Fibroblast of peridontal ligament (primary cell): ENCODE measurements around the gene FEM1B.
A peak's percentile ranks its signal among the peaks of the same experiment; 100 is the strongest.

Experiments
- DNase-seq: peaks from one replicate; pipeline ENCODE4 v3.0.0-alpha.2; 2010; ENCODE audit errors: extremely low read depth

The FEM1B gene

DNA sequence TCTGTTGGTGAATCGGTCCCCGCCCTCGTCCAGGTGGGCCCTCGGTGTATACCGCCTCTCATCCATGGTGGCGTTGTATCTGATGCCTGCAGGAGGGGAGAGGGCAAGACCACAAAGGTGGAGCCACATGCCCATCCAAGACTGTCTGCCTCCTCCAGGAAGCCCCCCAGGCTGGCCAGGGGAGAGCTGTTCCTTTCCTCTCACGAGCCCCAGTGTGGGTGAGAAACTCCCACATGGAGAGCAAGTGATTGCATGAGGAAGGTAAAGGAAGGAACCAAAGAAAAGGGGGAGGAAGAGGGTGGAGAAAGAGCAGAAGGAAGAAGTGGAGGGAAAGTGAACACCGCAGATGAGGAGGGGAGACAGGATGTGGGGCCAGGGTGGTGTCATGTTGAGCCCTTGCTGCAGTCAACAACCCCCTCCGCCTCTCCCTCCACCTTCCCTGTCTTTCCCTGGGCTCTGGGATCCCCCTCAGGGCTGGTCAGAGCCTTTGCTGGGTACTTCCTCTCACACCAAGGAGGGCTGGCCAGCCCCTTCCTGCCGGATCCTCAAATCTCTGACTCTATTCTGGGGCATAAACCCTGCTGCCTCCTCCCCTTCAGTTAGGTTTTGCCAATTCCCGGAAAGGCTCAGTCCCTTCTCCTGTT lies 49.3 kb downstream of the FEM1B start:
- DNase-seq: no peak

GRCh38 chr15:68328443-68328842 lies 50.9 kb downstream of the FEM1B start:
- DNase-seq: no peak

GRCh38 chr15:68328964-68329363 lies 51.4 kb downstream of the FEM1B start:
- DNase-seq: no peak

GRCh38 chr15:68330416-68330815 lies 52.9 kb downstream of the FEM1B start:
- DNase-seq: no peak

DNA sequence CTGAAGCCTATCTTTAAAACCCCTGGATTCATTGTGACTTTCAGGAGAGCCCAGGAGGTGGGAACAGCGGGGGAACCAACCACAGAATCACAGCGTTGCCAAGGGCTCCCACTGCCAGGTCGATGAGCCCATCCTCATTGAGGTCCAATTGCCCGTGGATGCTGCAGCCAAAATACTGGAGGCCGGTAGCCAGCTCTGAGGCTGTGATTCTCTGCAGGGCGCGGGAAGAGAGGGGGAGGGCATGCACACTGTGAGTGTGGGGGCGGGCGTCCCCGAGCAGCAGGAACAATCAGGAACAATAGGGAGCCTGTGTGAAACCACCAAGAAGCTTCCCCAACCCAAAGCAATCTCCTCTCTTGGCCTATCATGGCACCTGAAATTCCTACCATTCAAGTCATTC lies 53.4 kb downstream of the FEM1B start:
- DNase-seq: no peak

GRCh38 chr15:68332266-68332665 lies 54.7 kb downstream of the FEM1B start:
- DNase-seq: no peak

DNA sequence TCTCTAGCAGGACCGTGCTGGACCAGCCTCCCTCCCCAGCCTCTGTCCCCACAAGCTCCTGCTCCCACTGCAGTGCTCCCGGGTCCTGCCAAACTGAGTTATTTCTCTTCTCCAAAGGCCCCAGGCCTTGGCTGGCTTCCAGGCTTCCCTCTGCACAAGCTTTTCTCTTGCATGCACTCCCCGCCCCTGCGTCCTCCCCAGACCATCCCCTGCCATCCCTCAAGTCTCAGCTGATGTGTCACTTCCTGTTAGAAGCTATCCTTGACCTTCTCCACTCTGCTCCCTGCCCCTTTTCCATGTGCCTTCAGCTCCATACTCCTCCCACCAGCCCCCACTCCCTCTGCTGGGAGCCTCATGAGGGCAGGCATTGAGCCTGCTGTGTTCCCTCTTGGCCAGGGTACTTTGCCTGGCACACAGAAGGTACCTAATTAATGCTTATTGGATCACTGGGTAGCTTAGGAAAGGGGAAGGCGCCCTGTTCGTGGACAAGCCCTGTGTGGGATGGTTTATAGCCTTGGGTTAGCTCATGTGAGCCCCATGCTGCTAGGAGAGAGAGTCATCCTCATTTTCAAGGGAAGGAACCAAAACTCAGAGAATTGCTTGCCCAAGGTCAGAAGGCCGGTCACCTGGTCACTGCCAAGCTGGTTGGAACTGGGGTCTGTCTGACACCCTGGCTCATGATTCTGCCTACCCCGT lies 56.4 kb downstream of the FEM1B start:
- DNase-seq: no peak

DNA sequence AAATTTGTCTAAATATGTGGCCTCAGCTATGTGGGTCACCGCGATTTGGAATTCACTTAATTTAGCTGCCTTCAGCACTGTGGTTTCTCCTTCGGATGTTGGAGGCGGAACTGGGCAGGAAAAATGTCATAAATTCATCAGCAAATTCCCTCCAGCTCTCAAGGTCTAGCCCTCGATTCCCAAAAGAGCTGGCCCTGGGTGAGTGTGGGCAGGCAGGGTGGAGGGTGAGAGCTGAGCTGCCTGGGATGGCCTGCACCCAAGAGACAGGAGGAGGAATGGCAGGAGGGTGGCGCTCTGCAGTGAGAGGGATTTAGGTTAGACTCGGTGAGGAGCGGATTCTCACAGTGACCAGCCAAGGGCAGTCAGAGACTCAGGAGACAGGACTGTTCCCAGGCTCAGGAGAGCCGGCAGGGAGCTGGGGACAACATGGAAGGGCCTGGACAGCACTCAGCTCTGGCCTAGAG lies 57.1 kb downstream of the FEM1B start:
- peak; percentile 76 for DNase-seq

GRCh38 chr15:68335251-68335650 lies 57.7 kb downstream of the FEM1B start:
- DNase-seq: peak; percentile 35

DNA sequence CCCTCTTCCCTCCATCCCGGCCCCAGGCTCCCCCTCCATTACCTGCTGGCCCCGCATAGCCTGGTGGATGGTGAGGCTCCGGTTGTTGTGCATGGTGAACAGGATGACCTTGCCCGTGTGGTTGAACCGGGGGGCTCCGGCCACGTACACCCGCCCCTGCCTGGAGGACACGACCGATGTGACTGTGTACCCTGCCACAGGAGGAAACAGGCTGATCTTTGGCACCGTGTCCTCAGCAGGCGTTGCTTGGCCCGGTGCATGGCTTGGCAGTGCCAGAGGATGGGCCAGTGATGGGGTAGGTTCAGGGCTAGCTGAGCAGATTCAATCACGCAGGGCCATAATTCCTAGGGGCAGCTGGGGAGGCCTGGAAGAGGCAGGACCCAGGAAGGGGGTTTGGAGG lies 58.1 kb downstream of the FEM1B start:
- no peak for DNase-seq

DNA sequence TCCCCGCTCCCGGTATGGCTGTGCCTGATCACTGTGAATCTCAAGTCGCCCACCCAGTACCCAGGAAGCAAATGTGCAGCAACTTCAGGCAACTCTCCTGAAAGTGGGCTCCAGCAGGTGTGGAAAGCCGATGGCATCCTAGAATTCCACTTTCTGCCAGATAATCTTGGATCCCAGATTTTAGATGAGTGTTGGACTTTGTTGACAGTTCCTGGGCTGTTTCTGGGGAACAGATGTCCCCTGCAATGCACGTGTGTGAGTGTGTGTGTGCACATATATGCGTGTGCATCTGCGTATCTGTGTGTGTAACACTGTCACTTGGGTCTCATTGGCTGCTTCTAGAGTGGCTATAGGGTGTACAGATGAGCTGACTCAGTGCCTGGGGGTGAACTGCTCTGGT lies 59.0 kb downstream of the FEM1B start:
- no peak for DNase-seq

- DNase-seq: no peak
Observed at GRCh38 chr15:68337826-68338225, 60.3 kb downstream of the FEM1B start.

- DNase-seq: no peak
Observed at GRCh38 chr15:68339481-68339880, 61.9 kb downstream of the FEM1B start.

DNA sequence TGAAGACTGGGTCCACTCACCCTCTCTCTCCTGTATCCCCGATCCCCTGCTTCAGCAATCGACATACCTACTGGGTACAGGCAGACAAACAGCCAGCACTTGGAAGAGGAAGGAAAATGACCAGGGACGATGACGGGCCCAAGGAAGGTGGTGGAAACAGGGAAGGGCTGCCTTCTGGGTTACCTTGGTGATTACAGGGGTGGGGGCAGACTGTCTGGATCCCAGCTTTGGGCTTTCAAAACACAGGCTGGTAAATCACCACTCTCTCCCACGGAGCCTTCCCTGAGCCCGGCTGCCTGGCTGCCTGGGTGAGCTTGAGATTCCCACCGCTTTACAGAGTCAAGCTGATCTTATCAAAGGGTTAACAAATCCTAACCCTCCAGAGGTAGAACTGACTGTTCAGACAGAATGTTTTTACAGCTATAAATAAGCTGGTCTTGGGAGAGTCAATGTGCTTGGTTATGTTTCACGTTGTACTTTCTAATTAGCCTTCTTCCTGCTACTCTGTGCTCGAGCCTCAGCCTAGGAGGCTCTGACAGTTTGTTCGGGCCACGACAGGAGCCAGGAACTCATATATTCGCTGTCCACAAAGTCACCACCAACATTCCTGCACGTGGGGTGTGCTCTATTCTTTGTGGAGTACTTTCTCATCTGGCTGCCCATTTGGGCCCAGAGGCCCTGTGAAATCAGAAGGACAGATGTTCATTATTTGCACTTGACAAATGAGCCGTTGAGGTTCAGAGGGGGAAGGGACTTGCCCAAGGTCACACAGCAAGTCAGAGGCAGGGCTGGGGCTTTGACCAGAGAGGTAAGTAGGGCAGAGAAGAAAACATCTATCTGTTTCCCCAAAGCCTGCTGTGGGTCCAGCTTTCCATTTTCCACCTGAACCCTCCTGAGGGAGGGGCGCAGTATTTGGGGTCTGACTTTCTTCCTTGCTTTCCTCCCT lies 63.5 kb downstream of the FEM1B start:
- DNase-seq: no peak

- peak; percentile 29 for DNase-seq
Observed at GRCh38 chr15:68341760-68342725, 64.5 kb downstream of the FEM1B start.

DNA sequence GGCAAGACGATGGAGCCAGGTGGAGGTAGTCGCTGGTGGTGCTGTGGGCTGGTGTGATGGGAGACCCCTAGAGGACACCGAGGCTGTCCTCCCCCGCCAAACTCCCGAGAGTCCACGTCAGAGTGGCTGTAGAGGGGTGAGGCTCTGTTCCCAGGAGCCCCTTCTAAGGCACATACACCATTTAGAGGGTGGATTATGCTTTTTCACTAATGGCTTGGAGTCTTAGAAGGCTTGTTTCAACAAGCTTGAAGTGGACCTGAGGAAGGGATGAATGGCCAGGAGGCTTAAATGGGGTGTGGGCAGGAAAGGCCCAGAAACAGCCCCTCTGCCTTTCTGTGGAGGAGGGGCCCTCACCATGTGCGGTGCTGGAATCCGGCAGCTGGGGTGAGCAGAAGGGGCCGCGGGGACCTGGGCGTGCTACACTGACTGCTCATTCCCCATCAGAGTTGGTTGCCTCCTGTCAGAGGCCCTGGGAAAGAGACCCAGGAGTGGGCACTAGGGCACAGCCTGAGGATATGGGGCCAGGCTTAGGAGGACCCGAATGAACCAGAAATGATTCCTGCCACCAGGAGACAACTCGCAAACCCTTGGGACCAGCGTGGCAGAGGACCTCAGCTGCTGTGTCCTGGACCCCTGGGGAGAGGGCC lies 66.2 kb downstream of the FEM1B start:
- no peak for DNase-seq

GRCh38 chr15:68344600-68344999 lies 67.1 kb downstream of the FEM1B start:
- DNase-seq: no peak
